ENCODE data around the gene FAR1.

The FAR1 gene

DNA sequence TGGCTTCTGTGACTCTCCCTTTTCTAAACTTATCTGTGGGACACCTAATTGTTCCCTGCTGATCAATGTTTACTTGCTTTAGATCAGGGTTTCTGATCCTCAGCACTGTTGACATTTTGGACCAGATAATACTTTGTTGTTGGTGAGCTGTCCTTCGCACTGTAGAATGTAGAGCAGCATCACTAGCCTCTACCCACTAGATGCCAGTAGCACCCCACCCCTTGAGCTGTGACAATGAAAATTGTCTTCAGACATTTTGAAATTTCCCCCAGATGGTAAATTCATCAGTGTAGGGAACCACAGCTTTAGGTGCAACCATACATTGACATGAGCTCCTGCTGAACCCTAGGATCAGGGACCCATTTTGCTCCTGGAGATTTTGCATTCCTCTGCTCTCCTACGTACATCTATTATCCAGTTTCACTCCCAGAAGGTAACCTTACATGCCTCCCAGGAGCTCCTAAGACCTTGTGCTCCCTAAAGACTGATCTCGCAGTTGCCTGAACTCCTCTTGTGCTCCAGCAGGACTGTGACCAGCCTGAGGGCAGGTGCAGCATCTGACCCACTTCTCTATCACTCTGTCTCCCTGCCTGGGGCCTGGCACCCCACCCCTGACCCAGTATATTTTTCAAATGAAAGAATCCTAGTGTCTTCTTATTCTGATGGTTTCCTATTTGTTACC lies 107.8 kb downstream of the FAR1 start:
- no peak for DNase-seq (ENCODE audit: low read depth in 2 of 2)

DNA sequence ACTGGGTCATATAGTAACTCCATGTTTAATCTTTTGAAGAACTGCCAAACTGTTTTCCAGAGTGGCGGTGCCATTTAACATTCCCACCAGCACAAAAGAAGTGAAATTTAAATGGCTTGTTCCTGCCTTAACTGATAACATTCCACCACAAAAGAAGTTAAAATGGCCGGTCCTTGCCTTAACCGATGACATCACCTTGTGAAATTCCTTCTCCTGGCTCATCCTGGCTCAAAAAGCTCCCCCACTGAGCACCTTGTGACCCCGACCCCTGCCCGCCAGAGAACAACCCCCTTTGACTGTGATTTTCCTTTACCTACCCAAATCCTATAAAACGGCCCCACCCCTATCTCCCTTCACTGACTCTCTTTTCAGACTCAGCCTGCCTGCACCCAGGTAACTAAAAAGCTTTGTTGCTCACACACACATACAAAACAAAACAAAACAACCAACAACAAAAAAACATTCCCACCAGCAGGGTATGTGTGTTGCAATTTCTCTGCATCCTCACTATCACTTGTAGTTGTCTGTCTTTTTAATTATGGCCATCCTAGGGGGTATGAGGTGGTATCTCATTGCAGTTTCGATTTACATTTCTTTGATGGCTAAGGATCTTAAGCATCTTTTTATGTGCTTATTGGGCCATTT lies 109.0 kb downstream of the FAR1 start:
- DNase-seq (ENCODE audit: low read depth in 2 of 2), result no peak

DNA sequence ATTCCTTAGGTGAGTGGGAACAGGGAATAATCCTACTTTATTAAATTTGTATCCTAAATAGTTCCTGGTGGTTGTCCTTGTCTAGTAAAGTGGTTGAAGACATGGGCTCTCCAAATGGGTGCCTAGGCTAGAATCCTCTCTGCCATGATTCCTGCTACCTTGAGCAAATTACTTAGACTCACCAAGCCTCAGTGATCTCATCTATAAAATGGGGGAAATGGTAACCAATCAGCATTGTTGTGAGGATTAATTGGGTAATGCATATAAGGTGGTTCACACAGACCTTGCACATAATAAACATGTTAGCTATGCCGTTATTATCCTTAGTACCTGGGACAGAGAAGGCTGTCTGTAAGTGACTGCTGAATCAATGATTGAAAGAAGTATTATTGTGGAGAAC lies 109.9 kb downstream of the FAR1 start:
- no peak for DNase-seq (ENCODE audit: low read depth in 2 of 2)

DNA sequence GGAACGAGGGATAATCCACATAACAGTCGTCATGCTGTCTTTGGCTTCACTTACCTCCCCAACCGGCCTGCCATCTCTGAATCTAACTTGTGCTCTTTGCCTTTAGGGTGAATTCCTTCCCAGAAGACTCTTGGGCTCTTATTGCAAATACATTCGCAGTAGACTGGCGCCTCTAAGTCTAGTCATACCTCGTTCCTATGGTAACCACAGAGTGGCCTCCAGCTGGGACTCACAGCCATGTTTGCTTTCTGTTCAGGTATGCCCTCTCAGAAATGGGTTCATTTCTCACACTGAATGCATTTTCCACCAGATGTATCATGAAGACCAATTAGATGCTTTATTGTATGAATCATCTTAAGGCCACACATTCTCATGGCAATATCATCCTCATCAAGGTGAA lies 112.7 kb downstream of the FAR1 start:
- no peak for DNase-seq (ENCODE audit: low read depth in 2 of 2)
